ENCODE results near the gene BTBD2.

DNA sequence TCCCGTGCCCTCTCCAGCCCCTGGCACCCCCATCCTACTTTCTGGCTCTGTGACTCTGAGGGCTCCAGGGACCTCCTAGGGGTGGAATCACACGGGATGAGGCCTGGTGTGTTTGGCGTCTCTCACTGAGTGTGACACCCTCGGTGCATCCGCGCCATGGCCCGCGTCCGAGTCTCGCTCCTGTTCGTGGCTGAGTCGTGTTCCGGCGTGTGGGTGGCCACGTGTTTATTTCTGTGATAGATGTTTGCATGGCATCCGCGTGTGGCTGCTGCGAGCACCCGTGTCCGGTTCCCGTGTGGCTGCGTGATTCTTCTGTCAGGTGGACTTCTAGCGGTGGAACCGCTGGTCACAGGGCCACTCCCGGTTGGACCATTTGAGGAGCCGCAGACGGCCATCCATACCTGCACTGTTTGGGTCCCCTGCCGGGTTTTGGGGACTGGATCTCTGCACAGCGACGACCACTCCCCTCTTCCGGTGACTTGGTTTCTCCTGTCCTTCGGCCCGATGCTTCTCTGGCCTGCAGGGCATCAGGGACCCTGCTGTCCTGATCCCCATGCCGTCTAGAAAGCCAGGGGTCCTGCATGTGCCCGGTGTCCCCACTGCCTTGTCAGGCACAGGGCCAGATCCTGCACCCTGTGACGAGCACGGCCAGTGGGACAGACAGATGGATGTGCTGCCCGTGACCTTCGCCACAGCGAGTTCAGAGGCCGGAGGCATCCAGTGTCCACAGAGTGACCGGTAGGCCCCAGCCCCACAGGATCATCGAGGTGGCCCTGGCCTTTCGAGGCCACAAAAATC lies 66.0 kb downstream of the BTBD2 start:
- TF ChIP-seq EZH2phosphoT487 (IDR thresholded peaks at IDR 0.05; ENCODE audit: borderline replicate concordance), result no peak
- TF ChIP-seq, protein P1, sequence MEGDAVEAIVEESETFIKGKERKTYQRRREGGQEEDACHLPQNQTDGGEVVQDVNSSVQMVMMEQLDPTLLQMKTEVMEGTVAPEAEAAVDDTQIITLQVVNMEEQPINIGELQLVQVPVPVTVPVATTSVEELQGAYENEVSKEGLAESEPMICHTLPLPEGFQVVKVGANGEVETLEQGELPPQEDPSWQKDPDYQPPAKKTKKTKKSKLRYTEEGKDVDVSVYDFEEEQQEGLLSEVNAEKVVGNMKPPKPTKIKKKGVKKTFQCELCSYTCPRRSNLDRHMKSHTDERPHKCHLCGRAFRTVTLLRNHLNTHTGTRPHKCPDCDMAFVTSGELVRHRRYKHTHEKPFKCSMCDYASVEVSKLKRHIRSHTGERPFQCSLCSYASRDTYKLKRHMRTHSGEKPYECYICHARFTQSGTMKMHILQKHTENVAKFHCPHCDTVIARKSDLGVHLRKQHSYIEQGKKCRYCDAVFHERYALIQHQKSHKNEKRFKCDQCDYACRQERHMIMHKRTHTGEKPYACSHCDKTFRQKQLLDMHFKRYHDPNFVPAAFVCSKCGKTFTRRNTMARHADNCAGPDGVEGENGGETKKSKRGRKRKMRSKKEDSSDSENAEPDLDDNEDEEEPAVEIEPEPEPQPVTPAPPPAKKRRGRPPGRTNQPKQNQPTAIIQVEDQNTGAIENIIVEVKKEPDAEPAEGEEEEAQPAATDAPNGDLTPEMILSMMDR (conservative IDR thresholded peaks at IDR 0.05; ENCODE audit: low read length), result no peak

Measured in Loucy (cell line).